GM19467 (cell line): ENCODE measurements around the gene MAP1B.
"Not testable (repeated sequence)": the region's sequence is repeated elsewhere in the genome, so short reads cannot be mapped to it uniquely, and the experiment has no call there.

Experiments
- ATAC-seq: cut with Tn5 transposase; IDR thresholded peaks from one replicate; pipeline ENCODE4 v1.9.1; 2021; ENCODE audit warnings: mild to moderate bottlenecking, moderate library complexity; ENCODE audit not compliant: unreplicated experiment

Gene MAP1B

GRCh38 chr5:72107131-72107900 lies at the start of gene MAP1B:
MAP1B (plus strand) TSS chr5:72107475; CDS start chr5:72107532, 57 bp downstream.
- ATAC-seq: no peak

GRCh38 chr5:72057816-72058215 lies 49.5 kb upstream of the MAP1B start:
- no peak for ATAC-seq

- ATAC-seq: no peak
Observed at GRCh38 chr5:72063219-72063819, 44.0 kb upstream of the MAP1B start.

- ATAC-seq: no peak
Observed at GRCh38 chr5:72064801-72065570, 42.3 kb upstream of the MAP1B start.

GRCh38 chr5:72065751-72066255 lies 41.5 kb upstream of the MAP1B start:
- no peak for ATAC-seq

- ATAC-seq: no peak
Observed at GRCh38 chr5:72066705-72067107, 40.6 kb upstream of the MAP1B start.

- no peak for ATAC-seq
Observed at GRCh38 chr5:72067682-72068470, 39.4 kb upstream of the MAP1B start.

GRCh38 chr5:72070529-72070928 lies 36.7 kb upstream of the MAP1B start:
- ATAC-seq: no peak

- ATAC-seq: no peak
Observed at GRCh38 chr5:72071906-72072305, 35.4 kb upstream of the MAP1B start.

- ATAC-seq: no peak
Observed at GRCh38 chr5:72074251-72074650, 33.0 kb upstream of the MAP1B start.

- no peak for ATAC-seq
Observed at GRCh38 chr5:72075461-72075860, 31.8 kb upstream of the MAP1B start.

- no peak for ATAC-seq
Observed at GRCh38 chr5:72076621-72077300, 30.5 kb upstream of the MAP1B start.

- no peak for ATAC-seq
Observed at GRCh38 chr5:72077390-72077789, 29.9 kb upstream of the MAP1B start.

- ATAC-seq: no peak
Observed at GRCh38 chr5:72079288-72079687, 28.0 kb upstream of the MAP1B start.

GRCh38 chr5:72082048-72082447 lies 25.2 kb upstream of the MAP1B start:
- ATAC-seq: no peak

GRCh38 chr5:72084876-72085275 lies 22.4 kb upstream of the MAP1B start:
- ATAC-seq: no peak

GRCh38 chr5:72085319-72085718 lies 22.0 kb upstream of the MAP1B start:
- ATAC-seq: no peak

- ATAC-seq: not testable (repeated sequence)
Observed at GRCh38 chr5:72089713-72090112, 17.6 kb upstream of the MAP1B start.

GRCh38 chr5:72092074-72092473 lies 15.2 kb upstream of the MAP1B start:
- no peak for ATAC-seq

GRCh38 chr5:72093217-72093616 lies 14.1 kb upstream of the MAP1B start:
- no peak for ATAC-seq
